NB4 (cell line): ENCODE results near the gene JPT1.

ENCODE experiments used
- DNase-seq: peaks from one replicate; pipeline ENCODE4 v3.0.0; 2010; ENCODE audit warnings: low read depth
- H3K4me3 ChIP-seq: one replicate; pipeline ENCODE4 v1.5.1; 2011; ENCODE audit warnings: mild to moderate bottlenecking, low read depth, low read length, moderate library complexity
- CTCF ChIP-seq: IDR thresholded peaks from one replicate; pipeline ENCODE4 v1.5.1; 2012; ENCODE audit warnings: low read depth, low read length
- MAX ChIP-seq: IDR thresholded peaks from 2 replicates; pipeline ENCODE4 v1.6.1; 2011; ENCODE audit warnings: low read depth, low read length
- MYC ChIP-seq: IDR thresholded peaks from 2 replicates; pipeline ENCODE4 v1.6.1; 2011; ENCODE audit warnings: low read depth, low read length
- POLR2A ChIP-seq: IDR thresholded peaks from 2 replicates; pipeline ENCODE4 v1.6.1; 2011; ENCODE audit warnings: mild to moderate bottlenecking; ENCODE audit not compliant: insufficient read length; ENCODE audit errors: extremely low read depth

JPT1 gene

GRCh38 chr17:75183999-75184884 is 29.9 kb upstream of the JPT1 start:
- no peak overlapping the region for H3K4me3 ChIP-seq
- TF ChIP-seq POLR2A = no peak
- no peak for TF ChIP-seq MYC
- TF ChIP-seq CTCF = no peak
- TF ChIP-seq MAX = no peak
- no peak for DNase-seq

- TF ChIP-seq MAX (peak; percentile 14; the same call in 1 of the 2 replicates), POLR2A (no peak), MYC (peak; percentile 53)
- H3K4me3 ChIP-seq = peak within 1 kb of the TSS; percentile 99
- peak; percentile 96 for DNase-seq
Observed at GRCh38 chr17:75182569-75183436, 28.5 kb upstream of the JPT1 start, which contains the start of gene SUMO2. Gene SUMO2 (minus strand): TSS chr17:75182959. CDS start chr17:75182834, 125 bp downstream.

- peak overlapping the region; percentile 99 for H3K4me3 ChIP-seq
- TF ChIP-seq CTCF (no peak), MYC (no peak), POLR2A (no peak), MAX (no peak)
- DNase-seq = no peak
Observed at GRCh38 chr17:75182319-75182568, 27.9 kb upstream of the JPT1 start.

- peak; percentile 52 for DNase-seq
- TF ChIP-seq POLR2A (no peak), MAX (peak; percentile 21; the same call in 1 of the 2 replicates), CTCF (no peak)
- peak overlapping the region; percentile 99 for H3K4me3 ChIP-seq
Observed at GRCh38 chr17:75181608-75182318, 27.5 kb upstream of the JPT1 start.

GRCh38 chr17:75181110-75181509 is 26.8 kb upstream of the JPT1 start:
- peak overlapping the region; percentile 99 for H3K4me3 ChIP-seq
- no peak for DNase-seq
- TF ChIP-seq MYC (no peak), MAX (no peak), CTCF (no peak), POLR2A (no peak)

- no peak for DNase-seq
- H3K4me3 ChIP-seq = no peak overlapping the region
- TF ChIP-seq MYC = no peak
- no peak for TF ChIP-seq POLR2A
- TF ChIP-seq MAX = no peak
- no peak for TF ChIP-seq CTCF
Observed at GRCh38 chr17:75178453-75178852, 24.1 kb upstream of the JPT1 start.
